IMR-90 (cell line): ENCODE results near the gene PRDM2. TPM values are rescaled to one million over a fixed set of nuclear protein-coding genes. Genes with fewer than 3 reads are reported as not detected.

Experiments used
- ATAC-seq: fragments of 200-7000 bp; cut with Tn5 transposase; 2 replicates; pipeline ENCODE4 v1.9.1; 2020; ENCODE audit warnings: low read depth, mild to moderate bottlenecking, moderate library complexity
- BruUV-seq: library from RNA; stranded (reverse); fragments of 400-500 nt; replicated peaks from 2 replicates; lab custom pipeline; 2021; lab: Mats Ljungman, UMichigan
- CTCF ChIA-PET: fragments of 300-600 bp; formaldehyde crosslinking; extraction: SDS; loops from one replicate; lab custom pipeline; 2021; ENCODE audit warnings: antibody characterized with exemption; lab: Yijun Ruan, JAX
- POLR2A ChIA-PET: fragments of 300-600 bp; sonication (Branson Sonifier 250); formaldehyde crosslinking; loops from one replicate; lab custom pipeline; 2022; ENCODE audit warnings: antibody characterized with exemption; ENCODE audit not compliant: unreplicated experiment; lab: Charles Lee
- DNase-seq: peaks from one replicate; pipeline ENCODE4 v3.0.0; 2013
- H2AFZ ChIP-seq: replicated peaks from 2 replicates; pipeline ENCODE3; 2013; ENCODE audit warnings: low read length, mild to moderate bottlenecking; ENCODE audit not compliant: poor library complexity
- H2AK5ac ChIP-seq: 2 replicates; pipeline ENCODE4 v1.6.1; 2013; ENCODE audit warnings: low read depth, low read length, inconsistent platforms
- H2AK9ac ChIP-seq: replicated peaks from 2 replicates; pipeline ENCODE3; 2013; ENCODE audit warnings: mild to moderate bottlenecking, low read depth, low read length, moderate library complexity; ENCODE audit not compliant: poor library complexity
- H2BK120ac ChIP-seq: 2 replicates; pipeline ENCODE4 v1.6.1; 2013; ENCODE audit warnings: low read depth, low read length, inconsistent platforms
- H2BK15ac ChIP-seq: 3 replicates; pipeline ENCODE4 v1.6.1; 2013; ENCODE audit warnings: low read depth, low read length, inconsistent platforms
- H2BK20ac ChIP-seq: 2 replicates; pipeline ENCODE4 v1.6.1; 2013; ENCODE audit warnings: low read depth, mild to moderate bottlenecking, inconsistent platforms, low read length, moderate library complexity
- H2BK5ac ChIP-seq: 2 replicates; pipeline ENCODE4 v1.6.1; 2013; ENCODE audit warnings: mild to moderate bottlenecking, low read depth, low read length, inconsistent platforms; ENCODE audit not compliant: poor library complexity, severe bottlenecking
- H3K14ac ChIP-seq: replicated peaks from 2 replicates; pipeline ENCODE4 v1.6.1; 2013; ENCODE audit warnings: low read depth, low read length, inconsistent platforms
- H3K18ac ChIP-seq: 2 replicates; pipeline ENCODE4 v1.6.1; 2013; ENCODE audit warnings: low read depth, low read length, control low read depth
- H3K23ac ChIP-seq: 2 replicates; pipeline ENCODE4 v1.6.1; 2013; ENCODE audit warnings: low read depth, low read length, inconsistent platforms
- H3K27ac ChIP-seq: 2 replicates; pipeline ENCODE4 v1.5.1; 2013; ENCODE audit warnings: mild to moderate bottlenecking, control low read depth, low read length; ENCODE audit not compliant: insufficient read depth
- H3K27me3 ChIP-seq: 2 replicates; pipeline ENCODE4 v1.6.1; 2013; ENCODE audit warnings: low read length; ENCODE audit not compliant: control insufficient read depth, insufficient read depth
- H3K36me3 ChIP-seq: 2 replicates; pipeline ENCODE4 v1.6.1; 2013; ENCODE audit warnings: low read length, mixed read lengths; ENCODE audit not compliant: control insufficient read depth, insufficient read depth
- H3K4ac ChIP-seq: 2 replicates; pipeline ENCODE4 v1.6.1; 2013; ENCODE audit warnings: low read depth, low read length, inconsistent platforms
- H3K4me1 ChIP-seq: 2 replicates; pipeline ENCODE4 v1.6.1; 2013; ENCODE audit warnings: low read length, mixed read lengths; ENCODE audit not compliant: control insufficient read depth, insufficient read depth
- H3K4me2 ChIP-seq: 2 replicates; pipeline ENCODE4 v1.6.1; 2013; ENCODE audit warnings: low read depth, mild to moderate bottlenecking, control low read depth, low read length, moderate library complexity
- H3K4me3 ChIP-seq: 2 replicates; pipeline ENCODE4 v1.5.1; 2013; ENCODE audit warnings: low read depth, mild to moderate bottlenecking, control low read depth, low read length, moderate library complexity; ENCODE audit not compliant: insufficient read depth
- H3K56ac ChIP-seq: 2 replicates; pipeline ENCODE4 v1.6.1; 2013; ENCODE audit warnings: low read length, inconsistent platforms; ENCODE audit not compliant: insufficient read depth; ENCODE audit errors: extremely low read depth
- H3K79me1 ChIP-seq, 2 experiments: 2 replicates each; pipeline ENCODE4 v1.6.1; 2013; ENCODE audit warnings: low read length in 2 of 2, inconsistent platforms in 1 of 2, low read depth in 1 of 2
- H3K9ac ChIP-seq: 2 replicates; pipeline ENCODE4 v1.6.1; 2013; ENCODE audit warnings: low read depth, low read length, control low read depth
- H3K9me1 ChIP-seq: 2 replicates; pipeline ENCODE4 v1.6.1; 2013; ENCODE audit warnings: low read length, inconsistent platforms; ENCODE audit not compliant: insufficient read depth
- H3K9me3 ChIP-seq: 2 replicates; pipeline ENCODE4 v1.6.1; 2013; ENCODE audit warnings: low read length; ENCODE audit not compliant: control insufficient read depth, insufficient read depth
- H4K20me1 ChIP-seq: 2 replicates; pipeline ENCODE4 v1.6.1; 2013; ENCODE audit warnings: low read length, inconsistent platforms; ENCODE audit not compliant: insufficient read depth
- H4K5ac ChIP-seq: 2 replicates; pipeline ENCODE4 v1.6.1; 2013; ENCODE audit warnings: mild to moderate bottlenecking, low read depth, low read length, control low read depth
- H4K8ac ChIP-seq, 2 experiments: 2 replicates each; pipeline ENCODE4 v1.6.1; 2013; ENCODE audit warnings: low read depth in 2 of 2, low read length in 2 of 2, control low read depth in 1 of 2, inconsistent platforms in 1 of 2
- H4K91ac ChIP-seq: 2 replicates; pipeline ENCODE4 v1.6.1; 2013; ENCODE audit warnings: low read depth, low read length, inconsistent platforms; ENCODE audit not compliant: insufficient read depth
- CEBPB ChIP-seq: IDR thresholded peaks from 2 replicates; pipeline ENCODE4 v1.6.1; 2012; ENCODE audit warnings: low read depth, low read length, improper control_type of control experiment
- RAD21 ChIP-seq: IDR thresholded peaks from 2 replicates; pipeline ENCODE4 v1.6.1; 2012; ENCODE audit warnings: low read length, improper control_type of control experiment
- WGBS, 2 experiments: methylation state at CpG; one replicate each; pipeline versions ENCODE4 v1.1.5 to v1.1.7; 2013; ENCODE audit warnings: missing lambda C conversion rate in 2 of 2; ENCODE audit not compliant: insufficient read length in 1 of 2; ENCODE audit errors: extremely low coverage in 2 of 2; 5-methylcytosine and 5-hydroxymethylcytosine counted together
- dilution Hi-C: fragments of 300-500 bp; cut with HindIII; formaldehyde crosslinking; loops from one replicate; pipeline ENCODE4 v1.14.3; 2018; ENCODE audit warnings: low sequenced_read_pairs; ENCODE audit not compliant: unreplicated experiment
- in situ Hi-C: fragments of 300-500 bp; cut with MboI; formaldehyde crosslinking; loops from 3 replicates; pipeline ENCODE4 v1.14.3; 2019; ENCODE audit warnings: low sequenced_read_pairs, inconsistent platforms, mixed read lengths
- intact Hi-C: fragments of 100-400 bp; cut with micrococcal nuclease; formaldehyde crosslinking; loops from 2 replicates; pipeline ENCODE4 v1.10.0; 2022
- polyA plus RNA-seq, 3 experiments: library from polyadenylated mRNA; depleted of rRNA; stranded (reverse); fragments of >200 nt; gene quantifications; 2 replicates each; pipeline ENCODE4 v1.2.3, GENCODE V29; 2012; ENCODE audit warnings: low replicate concordance in 1 of 3
- total RNA-seq: library from RNA; depleted of rRNA; stranded (reverse); fragments of >200 nt; gene quantifications from 2 replicates; pipeline ENCODE4 v1.2.3, GENCODE V29; 2012

The PRDM2 gene
- total and polyA plus RNA-seq, 2 of the 4 experiments (the other 2 are of a cell fraction): 3.4 to 8.9 TPM

GRCh38 chr1:13753636-13754402 is 53.8 kb downstream of the PRDM2 start (continued):
- TF ChIP-seq RAD21: no peak

GRCh38 chr1:13754510-13755103 is 54.6 kb downstream of the PRDM2 start:
- intact Hi-C loops: loop anchor here (5.0 kb wide), 1 partner anchor 33 kb away; no protein-coding TSS in a partner anchor
- Histone ChIP-seq H3K4me2 (no peak overlapping the region), H3K4me3 (no peak overlapping the region), H2AK9ac (no peak overlapping the region), H4K8ac (no peak overlapping the region), H4K5ac (no peak overlapping the region), H3K56ac (no peak overlapping the region), H2AK5ac (no peak overlapping the region), H3K9ac (no peak overlapping the region), H2BK5ac (no peak overlapping the region), H3K9me1 (peaks cover 19% of the 10 kb centered on the region), H2BK15ac (no peak overlapping the region), H2BK120ac (no peak overlapping the region), H3K79me1 (peaks cover 7 to 45% of the 10 kb centered on the region in 2 experiments; a peak in 3 of 4 replicates), H4K91ac (no peak overlapping the region), H4K20me1 (peaks cover 68% of the 10 kb centered on the region), H2AFZ (no peak overlapping the region), H3K27ac (no peak overlapping the region), H3K18ac (no peak overlapping the region), H3K4ac (no peak overlapping the region), H3K36me3 (peaks cover 3% of the 10 kb centered on the region; the same call in 1 of the 2 replicates), H3K23ac (no peak overlapping the region), H3K9me3 (no peaks in the 10 kb centered on the region), H3K27me3 (no peaks in the 10 kb centered on the region), H3K4me1 (peaks cover 10% of the 10 kb centered on the region), H2BK20ac (no peak overlapping the region), H3K14ac (no peak overlapping the region)
- in situ Hi-C loops: loop anchor here (5.0 to 25.0 kb wide), 2 partner anchors 53 to 1183 kb away; no protein-coding TSS in a partner anchor
- DNase-seq: peak; percentile 29
- ChIA-PET POLR2A (no interaction called here), CTCF (no interaction called here)
- TF ChIP-seq CEBPB: no peak
- WGBS, 2 experiments: 93% methylated on average over 3 of the region's 6 CpGs; no CpG with 5 or more reads in 1 of the 2 experiments
- dilution Hi-C loops: no loop called here
- no TSS peak for BruUV-seq
- no peak for ATAC-seq
